Measurements from ENCODE around the gene ARHGEF28. TPM values are rescaled to one million over a fixed set of nuclear protein-coding genes. Genes with fewer than 3 reads are reported as not detected.
A peak's percentile ranks its signal among the peaks of the same experiment; 100 is the strongest.

ARHGEF28 gene
- total RNA-seq, 3 donors from 2014 or later (not counting 1 experiment from before 2014, with no cell fraction given): 2.3 to 7.1 (median 5.8) TPM

DNA sequence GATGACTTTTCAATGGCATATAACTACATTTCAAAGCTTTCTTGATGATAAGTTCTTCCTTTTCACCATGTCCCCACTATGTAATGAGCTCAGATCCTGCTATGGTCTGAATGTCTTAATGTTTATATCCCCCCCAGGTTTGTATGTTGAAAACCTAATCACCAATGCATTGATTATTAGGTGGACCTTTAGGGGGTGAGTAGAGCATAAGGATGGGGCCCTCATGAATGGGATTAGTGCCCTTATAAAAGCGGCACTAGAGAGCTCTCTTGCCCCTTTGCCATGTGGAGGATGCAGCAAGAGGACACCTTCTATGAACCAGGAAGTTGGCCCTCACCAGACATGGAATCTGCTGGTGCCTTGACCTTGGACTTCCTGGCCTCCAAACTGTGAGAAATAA lies 316.8 kb downstream of the ARHGEF28 start:
- H3K4me3 Mint-ChIP-seq: no peak overlapping the region
- H3K4me1 Mint-ChIP-seq: no peaks in the 10 kb centered on the region
- ATAC-seq (no peak), DNase-seq (no peak)
- intact Hi-C loops (cut with micrococcal nuclease): no loop called here
- H3K9me3 ChIP-seq (ENCODE audit: control insufficient read depth, insufficient read depth, low read length): no peaks in the 10 kb centered on the region
- H3K9me3 Mint-ChIP-seq: no peaks in the 10 kb centered on the region
- no peak overlapping the region for H3K27ac ChIP-seq (ENCODE audit: low read length)
- no peaks in the 10 kb centered on the region for H3K36me3 ChIP-seq (ENCODE audit: control insufficient read depth, insufficient read depth, low read length)
- H3K4me1 ChIP-seq (ENCODE audit: control insufficient read depth, insufficient read depth, low read length): no peaks in the 10 kb centered on the region
- peaks cover 6 to 21% of the 10 kb centered on the region in 2 donors for H3K27me3 Mint-ChIP-seq (ENCODE audit: low read depth in 2 of 2)
- TF ChIP-seq, protein P1, sequence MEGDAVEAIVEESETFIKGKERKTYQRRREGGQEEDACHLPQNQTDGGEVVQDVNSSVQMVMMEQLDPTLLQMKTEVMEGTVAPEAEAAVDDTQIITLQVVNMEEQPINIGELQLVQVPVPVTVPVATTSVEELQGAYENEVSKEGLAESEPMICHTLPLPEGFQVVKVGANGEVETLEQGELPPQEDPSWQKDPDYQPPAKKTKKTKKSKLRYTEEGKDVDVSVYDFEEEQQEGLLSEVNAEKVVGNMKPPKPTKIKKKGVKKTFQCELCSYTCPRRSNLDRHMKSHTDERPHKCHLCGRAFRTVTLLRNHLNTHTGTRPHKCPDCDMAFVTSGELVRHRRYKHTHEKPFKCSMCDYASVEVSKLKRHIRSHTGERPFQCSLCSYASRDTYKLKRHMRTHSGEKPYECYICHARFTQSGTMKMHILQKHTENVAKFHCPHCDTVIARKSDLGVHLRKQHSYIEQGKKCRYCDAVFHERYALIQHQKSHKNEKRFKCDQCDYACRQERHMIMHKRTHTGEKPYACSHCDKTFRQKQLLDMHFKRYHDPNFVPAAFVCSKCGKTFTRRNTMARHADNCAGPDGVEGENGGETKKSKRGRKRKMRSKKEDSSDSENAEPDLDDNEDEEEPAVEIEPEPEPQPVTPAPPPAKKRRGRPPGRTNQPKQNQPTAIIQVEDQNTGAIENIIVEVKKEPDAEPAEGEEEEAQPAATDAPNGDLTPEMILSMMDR (IDR thresholded peaks at IDR 0.05): no peak
- H3K27ac Mint-ChIP-seq: no peak overlapping the region
- H3K36me3 Mint-ChIP-seq: no peaks in the 10 kb centered on the region
- H3K27me3 ChIP-seq (ENCODE audit: control insufficient read depth, insufficient read depth, low read length): peaks cover 3% of the 10 kb centered on the region
- 100% methylated on average over 1 of the region's 1 CpG for WGBS (ENCODE audit: insufficient coverage)
- H3K4me3 ChIP-seq (ENCODE audit: low read length): no peak overlapping the region

DNA sequence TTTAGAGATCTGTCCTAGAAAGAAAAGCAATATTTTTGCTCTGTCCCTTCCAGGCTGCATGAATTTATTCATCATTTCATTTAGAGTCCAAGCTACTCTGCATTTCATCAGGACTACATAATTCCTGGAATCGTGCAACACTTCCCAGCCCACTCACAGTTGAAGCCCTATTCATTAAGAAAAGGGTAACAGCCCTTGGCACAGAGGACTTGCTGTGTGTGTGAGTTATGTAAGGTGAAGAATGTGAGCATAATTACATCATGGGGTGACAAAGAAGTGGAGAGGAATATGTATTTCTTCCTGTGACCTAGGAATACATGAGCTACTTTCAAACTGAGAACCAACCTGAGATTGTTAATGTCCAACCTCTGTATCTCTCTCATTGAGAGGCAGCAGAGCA lies 317.4 kb downstream of the ARHGEF28 start:
- no peaks in the 10 kb centered on the region for H3K4me1 ChIP-seq (ENCODE audit: control insufficient read depth, insufficient read depth, low read length)
- WGBS (ENCODE audit: insufficient coverage): 100% methylated on average over 1 of the region's 1 CpG
- no peak for ATAC-seq
- no peak for DNase-seq
- intact Hi-C loops (cut with micrococcal nuclease): no loop called here
- Mint-ChIP-seq H3K9me3 (no peaks in the 10 kb centered on the region), H3K4me3 (no peak overlapping the region), H3K27me3 (ENCODE audit: low read depth in 2 of 2) (peaks cover 5 to 22% of the 10 kb centered on the region in 2 donors), H3K27ac (no peak overlapping the region), H3K4me1 (no peaks in the 10 kb centered on the region), H3K36me3 (no peaks in the 10 kb centered on the region)
- H3K9me3 ChIP-seq (ENCODE audit: control insufficient read depth, insufficient read depth, low read length): no peaks in the 10 kb centered on the region
- no peaks in the 10 kb centered on the region for H3K36me3 ChIP-seq (ENCODE audit: control insufficient read depth, insufficient read depth, low read length)
- H3K27ac ChIP-seq (ENCODE audit: low read length): no peak overlapping the region
- H3K4me3 ChIP-seq (ENCODE audit: low read length): no peak overlapping the region
- peaks cover 3% of the 10 kb centered on the region for H3K27me3 ChIP-seq (ENCODE audit: control insufficient read depth, insufficient read depth, low read length)
- TF ChIP-seq, protein P1 (IDR thresholded peaks at IDR 0.05): no peak

DNA sequence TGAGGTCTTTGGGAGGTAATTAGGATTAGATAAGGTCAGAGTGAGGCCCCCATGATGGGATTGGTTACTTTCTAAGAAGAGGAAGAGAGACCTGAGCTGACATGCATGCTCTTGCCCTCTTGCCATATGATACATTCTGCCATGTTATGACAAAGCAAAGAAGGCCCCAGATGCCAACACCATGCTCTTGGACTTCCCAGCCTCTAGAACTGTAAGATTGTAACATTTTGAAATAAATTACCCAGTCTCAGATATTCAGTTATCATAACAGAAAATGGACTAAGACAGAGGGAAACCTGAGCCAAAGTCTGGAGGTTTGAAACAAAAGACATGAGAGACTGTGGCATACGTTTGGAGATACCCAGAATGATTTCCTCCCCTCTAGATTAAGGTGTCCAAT lies 318.6 kb downstream of the ARHGEF28 start:
- H3K4me3 ChIP-seq (ENCODE audit: low read length): no peak overlapping the region
- no peaks in the 10 kb centered on the region for H3K36me3 ChIP-seq (ENCODE audit: control insufficient read depth, insufficient read depth, low read length)
- Mint-ChIP-seq H3K27ac (no peak overlapping the region), H3K4me3 (no peak overlapping the region), H3K9me3 (no peaks in the 10 kb centered on the region), H3K27me3 (ENCODE audit: low read depth in 2 of 2) (peaks cover 8 to 27% of the 10 kb centered on the region in 2 donors), H3K4me1 (no peaks in the 10 kb centered on the region), H3K36me3 (no peaks in the 10 kb centered on the region)
- no peak overlapping the region for H3K27ac ChIP-seq (ENCODE audit: low read length)
- no peak for DNase-seq
- intact Hi-C loops (cut with micrococcal nuclease): no loop called here
- peaks cover under 1% of the 10 kb centered on the region for H3K27me3 ChIP-seq (ENCODE audit: control insufficient read depth, insufficient read depth, low read length)
- TF ChIP-seq, protein P1 (IDR thresholded peaks at IDR 0.05): no peak
- ATAC-seq: no peak
- WGBS (ENCODE audit: insufficient coverage): no CpG with 5 or more reads among the region's 1 CpG
- no peaks in the 10 kb centered on the region for H3K9me3 ChIP-seq (ENCODE audit: control insufficient read depth, insufficient read depth, low read length)
- H3K4me1 ChIP-seq (ENCODE audit: control insufficient read depth, insufficient read depth, low read length): no peaks in the 10 kb centered on the region

DNA sequence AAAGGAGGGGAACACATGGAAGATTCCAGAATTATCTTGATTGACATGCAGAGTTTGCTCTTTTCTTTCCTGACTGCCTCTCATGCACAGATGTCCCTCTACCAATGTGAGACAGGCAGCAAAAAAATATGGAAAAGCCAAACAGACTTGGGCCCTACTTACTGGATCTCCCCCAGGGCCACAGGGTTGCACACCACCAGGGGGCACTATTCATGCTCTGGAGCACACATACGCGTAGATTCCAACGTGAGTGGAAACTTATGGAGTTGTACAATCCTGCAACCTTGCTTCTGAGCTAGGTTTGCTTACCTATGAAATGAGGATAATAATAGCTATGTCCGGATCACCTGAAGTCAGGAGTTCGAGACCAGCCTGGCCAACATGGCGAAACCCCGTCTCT lies 319.5 kb downstream of the ARHGEF28 start:
- H3K27me3 ChIP-seq (ENCODE audit: control insufficient read depth, insufficient read depth, low read length): no peaks in the 10 kb centered on the region
- H3K36me3 ChIP-seq (ENCODE audit: control insufficient read depth, insufficient read depth, low read length): no peaks in the 10 kb centered on the region
- H3K9me3 ChIP-seq (ENCODE audit: control insufficient read depth, insufficient read depth, low read length): no peaks in the 10 kb centered on the region
- Mint-ChIP-seq H3K4me1 (no peaks in the 10 kb centered on the region), H3K9me3 (no peaks in the 10 kb centered on the region), H3K4me3 (no peak overlapping the region), H3K27me3 (ENCODE audit: low read depth in 2 of 2) (peaks cover 8 to 23% of the 10 kb centered on the region in 2 donors), H3K27ac (no peak overlapping the region), H3K36me3 (no peaks in the 10 kb centered on the region)
- DNase-seq (peak in 1 of 2 donors; percentile 21), ATAC-seq (no peak)
- TF ChIP-seq, protein P1 (IDR thresholded peaks at IDR 0.05): no peak
- intact Hi-C loops (cut with micrococcal nuclease): no loop called here
- 93% methylated on average over 5 of the region's 7 CpGs for WGBS (ENCODE audit: insufficient coverage)
- no peaks in the 10 kb centered on the region for H3K4me1 ChIP-seq (ENCODE audit: control insufficient read depth, insufficient read depth, low read length)
- no peak overlapping the region for H3K4me3 ChIP-seq (ENCODE audit: low read length)
- no peak overlapping the region for H3K27ac ChIP-seq (ENCODE audit: low read length)
